ENCODE results near the gene PRDX4.

The PRDX4 gene

DNA sequence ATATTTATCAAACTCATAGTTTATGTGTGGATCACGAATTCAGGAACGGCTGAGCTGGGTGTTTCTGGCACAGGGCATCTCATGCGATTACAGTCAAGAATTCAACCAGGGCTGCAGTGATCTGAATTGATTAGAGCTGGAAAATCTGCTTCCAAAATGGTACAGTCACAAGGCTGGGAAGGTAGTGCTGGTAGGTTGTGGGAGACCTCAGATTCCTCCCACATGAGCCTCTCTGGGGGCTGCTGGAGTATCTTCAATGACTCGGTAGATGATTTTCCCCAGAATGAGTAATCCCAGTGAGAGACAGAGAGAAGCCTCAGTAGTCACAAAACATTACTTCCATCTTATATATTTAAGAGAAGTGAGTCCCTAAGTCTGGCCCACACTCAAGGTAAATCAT lies 36.2 kb upstream of the PRDX4 start:
- no peaks in the 10 kb centered on the region for H3K36me3 ChIP-seq (ENCODE audit: control insufficient read depth, insufficient read depth, low read length)
- no peaks in the 10 kb centered on the region for H3K27me3 ChIP-seq (replicated peaks; ENCODE audit: control insufficient read depth, insufficient read depth, low read length)
- H3K4me3 ChIP-seq (replicated peaks; ENCODE audit: low read depth, low read length) = no peak overlapping the region
- no peak for DNase-seq (ENCODE audit: extremely low read depth, insufficient read length)
- TF ChIP-seq, protein P1, sequence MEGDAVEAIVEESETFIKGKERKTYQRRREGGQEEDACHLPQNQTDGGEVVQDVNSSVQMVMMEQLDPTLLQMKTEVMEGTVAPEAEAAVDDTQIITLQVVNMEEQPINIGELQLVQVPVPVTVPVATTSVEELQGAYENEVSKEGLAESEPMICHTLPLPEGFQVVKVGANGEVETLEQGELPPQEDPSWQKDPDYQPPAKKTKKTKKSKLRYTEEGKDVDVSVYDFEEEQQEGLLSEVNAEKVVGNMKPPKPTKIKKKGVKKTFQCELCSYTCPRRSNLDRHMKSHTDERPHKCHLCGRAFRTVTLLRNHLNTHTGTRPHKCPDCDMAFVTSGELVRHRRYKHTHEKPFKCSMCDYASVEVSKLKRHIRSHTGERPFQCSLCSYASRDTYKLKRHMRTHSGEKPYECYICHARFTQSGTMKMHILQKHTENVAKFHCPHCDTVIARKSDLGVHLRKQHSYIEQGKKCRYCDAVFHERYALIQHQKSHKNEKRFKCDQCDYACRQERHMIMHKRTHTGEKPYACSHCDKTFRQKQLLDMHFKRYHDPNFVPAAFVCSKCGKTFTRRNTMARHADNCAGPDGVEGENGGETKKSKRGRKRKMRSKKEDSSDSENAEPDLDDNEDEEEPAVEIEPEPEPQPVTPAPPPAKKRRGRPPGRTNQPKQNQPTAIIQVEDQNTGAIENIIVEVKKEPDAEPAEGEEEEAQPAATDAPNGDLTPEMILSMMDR (IDR thresholded peaks at IDR 0.05; ENCODE audit: insufficient read depth, low read length, poor library complexity, severe bottlenecking) = no peak

DNA sequence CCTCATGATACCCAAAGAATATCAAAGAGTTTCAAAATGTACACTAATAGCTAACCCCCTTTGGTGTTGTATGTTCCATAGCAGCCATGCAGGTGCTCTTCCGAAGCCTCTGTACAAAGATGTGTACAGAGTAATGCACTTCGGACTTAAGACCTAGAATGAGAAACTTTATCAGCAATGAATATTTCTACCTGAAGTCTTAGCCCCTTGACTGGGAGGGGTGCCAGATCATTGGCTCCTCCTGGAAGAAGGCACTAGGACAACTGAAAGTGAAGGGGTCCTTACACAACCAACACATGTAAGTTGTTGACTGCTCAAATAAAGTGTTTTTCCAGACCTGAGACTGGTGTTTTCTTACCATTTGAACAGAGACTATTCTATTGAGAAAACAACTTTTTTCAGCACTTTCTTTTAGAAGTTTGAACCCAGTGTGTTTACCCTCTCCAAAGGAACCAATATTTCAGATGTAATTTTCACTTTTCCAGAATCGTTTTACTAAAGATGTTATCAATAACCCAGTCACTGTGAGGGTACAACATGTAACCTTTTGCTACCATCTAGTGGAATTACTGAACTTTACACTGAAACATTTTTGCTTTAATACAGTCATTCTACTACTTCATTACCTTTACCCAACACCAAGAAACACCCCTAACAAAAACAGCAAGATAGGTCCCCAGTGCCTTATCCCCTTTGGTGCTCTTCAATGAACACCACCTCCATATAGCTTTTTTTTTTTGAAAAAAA lies 33.3 kb upstream of the PRDX4 start:
- Histone ChIP-seq H3K4me3 (replicated peaks; ENCODE audit: low read depth, low read length) (no peak overlapping the region), H3K36me3 (ENCODE audit: control insufficient read depth, insufficient read depth, low read length) (no peaks in the 10 kb centered on the region), H3K27me3 (replicated peaks; ENCODE audit: control insufficient read depth, insufficient read depth, low read length) (no peaks in the 10 kb centered on the region)
- TF ChIP-seq, protein P1 (IDR thresholded peaks at IDR 0.05; ENCODE audit: insufficient read depth, low read length, poor library complexity, severe bottlenecking) = no peak
- DNase-seq (ENCODE audit: extremely low read depth, insufficient read length) = no peak

DNA sequence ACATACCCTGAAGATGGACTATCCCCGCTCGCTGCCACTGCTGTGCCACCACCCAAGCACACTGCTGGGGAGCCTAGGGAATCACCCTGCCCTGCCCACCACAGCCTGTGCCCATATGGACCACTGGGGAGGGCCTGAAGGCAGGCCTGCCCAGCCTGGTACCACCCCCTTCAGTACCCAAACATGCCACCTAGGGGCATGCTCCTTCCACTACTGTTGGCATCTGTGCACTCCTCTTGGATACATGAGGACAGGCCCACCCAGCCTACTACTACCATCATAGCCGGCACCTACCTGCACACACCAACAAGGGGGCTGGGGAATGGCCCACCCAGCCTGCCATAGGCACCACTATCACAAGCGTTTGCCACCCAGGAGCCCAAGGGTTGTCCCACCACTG lies 30.1 kb upstream of the PRDX4 start:
- H3K27me3 ChIP-seq (replicated peaks; ENCODE audit: control insufficient read depth, insufficient read depth, low read length) = no peaks in the 10 kb centered on the region

DNA sequence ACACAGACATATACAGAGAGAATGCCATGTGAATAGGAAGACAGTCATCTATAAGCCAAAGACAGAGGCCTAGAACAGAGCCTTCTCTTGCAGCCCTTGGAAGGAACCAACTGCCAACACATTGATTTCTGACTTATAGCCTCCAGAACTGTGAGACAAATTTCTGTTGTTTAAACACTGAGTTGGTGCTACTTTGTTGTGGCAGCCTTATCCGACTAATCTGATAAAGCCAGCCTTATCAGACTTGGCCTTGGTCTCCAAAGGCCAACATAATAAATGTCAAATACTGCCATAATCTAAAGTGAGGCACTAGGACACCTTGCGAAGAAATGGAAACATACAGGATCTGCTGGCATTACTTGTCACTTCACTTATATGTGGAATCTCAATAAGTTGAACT lies 24.3 kb upstream of the PRDX4 start:
- H3K27me3 ChIP-seq (replicated peaks; ENCODE audit: control insufficient read depth, insufficient read depth, low read length) = no peaks in the 10 kb centered on the region
- H3K4me3 ChIP-seq (replicated peaks; ENCODE audit: low read depth, low read length) = no peak overlapping the region
- TF ChIP-seq, protein P1 (IDR thresholded peaks at IDR 0.05; ENCODE audit: insufficient read depth, low read length, poor library complexity, severe bottlenecking) = no peak
- no peak for DNase-seq (ENCODE audit: extremely low read depth, insufficient read length)
- H3K36me3 ChIP-seq (ENCODE audit: control insufficient read depth, insufficient read depth, low read length) = no peaks in the 10 kb centered on the region

More for the DNA sequence above, 30.1 kb upstream of the PRDX4 start:
- DNase-seq (ENCODE audit: extremely low read depth, insufficient read length) = no peak
- TF ChIP-seq, protein P1 (IDR thresholded peaks at IDR 0.05; ENCODE audit: insufficient read depth, low read length, poor library complexity, severe bottlenecking) = peak; percentile 6
- no peak overlapping the region for H3K4me3 ChIP-seq (replicated peaks; ENCODE audit: low read depth, low read length)
- H3K36me3 ChIP-seq (ENCODE audit: control insufficient read depth, insufficient read depth, low read length) = no peaks in the 10 kb centered on the region

DNA sequence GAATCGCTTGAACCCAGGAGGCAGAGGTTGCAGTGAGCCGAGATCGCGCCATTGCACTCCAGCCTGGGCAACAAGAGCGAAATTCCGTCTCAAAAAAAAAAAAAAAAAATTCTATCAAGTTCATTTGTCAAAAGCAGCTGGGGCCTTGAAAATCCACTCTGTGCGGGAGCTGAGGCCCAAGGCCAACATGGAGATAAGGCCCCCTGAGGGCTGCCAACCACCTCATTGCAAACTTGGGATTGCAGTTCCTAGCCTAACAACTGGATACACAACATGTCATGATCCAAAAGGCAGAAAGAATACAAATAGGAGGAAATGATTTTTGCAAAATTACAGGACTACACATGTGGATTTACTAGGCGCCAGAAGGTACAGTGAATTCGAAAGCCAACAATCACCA lies 22.5 kb upstream of the PRDX4 start:
- no peaks in the 10 kb centered on the region for H3K36me3 ChIP-seq (ENCODE audit: control insufficient read depth, insufficient read depth, low read length)
- H3K4me3 ChIP-seq (replicated peaks; ENCODE audit: low read depth, low read length) = no peak overlapping the region
- DNase-seq (ENCODE audit: extremely low read depth, insufficient read length) = no peak
- H3K27me3 ChIP-seq (replicated peaks; ENCODE audit: control insufficient read depth, insufficient read depth, low read length) = no peaks in the 10 kb centered on the region
- TF ChIP-seq, protein P1 (IDR thresholded peaks at IDR 0.05; ENCODE audit: insufficient read depth, low read length, poor library complexity, severe bottlenecking) = no peak
